ENCODE measurements around the gene SH3BGR.

The SH3BGR gene

DNA sequence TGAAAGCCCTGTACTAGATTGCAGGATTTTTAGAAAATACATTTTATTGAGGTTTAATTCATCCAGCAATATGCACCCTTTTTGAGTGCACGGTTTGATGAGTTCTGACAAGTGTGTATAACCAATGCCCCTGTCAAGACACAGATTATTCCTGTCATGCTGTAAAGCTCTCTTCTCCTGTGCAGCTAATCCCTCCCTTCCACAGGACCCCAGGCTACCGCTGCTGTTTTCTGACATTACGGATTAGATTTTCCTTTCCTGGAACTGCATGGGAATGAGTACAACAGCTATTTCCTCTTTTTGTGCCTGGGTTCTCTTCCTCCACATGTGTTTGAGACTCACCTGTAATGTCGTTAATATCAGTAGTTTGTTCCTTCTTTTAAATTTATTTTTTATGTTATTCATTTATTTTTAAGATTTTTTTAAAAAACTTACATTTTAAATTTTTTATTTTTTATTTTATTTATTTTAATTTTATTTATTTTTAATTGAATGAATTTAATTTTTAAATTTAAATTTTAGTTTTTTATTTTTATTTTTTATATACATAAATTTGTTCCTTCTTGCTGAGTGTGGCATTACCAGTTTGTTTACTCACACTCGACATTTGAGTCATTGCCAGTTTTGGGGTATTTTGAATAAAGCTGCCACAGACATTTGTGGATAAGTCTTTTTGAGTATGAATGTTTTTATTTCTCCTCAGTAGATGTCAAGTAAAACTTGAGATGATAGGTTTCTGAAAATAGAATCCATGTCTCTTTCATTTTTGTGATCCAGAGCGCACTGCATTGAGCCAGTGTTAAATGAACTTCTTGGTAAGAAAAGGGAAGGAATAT is 82.0 kb downstream of the SH3BGR start (continued):
- TF ChIP-seq ISL1 (CRISPR knock-in tag; IDR thresholded peaks at IDR 0.05) = no peak
- TF ChIP-seq, protein P1, sequence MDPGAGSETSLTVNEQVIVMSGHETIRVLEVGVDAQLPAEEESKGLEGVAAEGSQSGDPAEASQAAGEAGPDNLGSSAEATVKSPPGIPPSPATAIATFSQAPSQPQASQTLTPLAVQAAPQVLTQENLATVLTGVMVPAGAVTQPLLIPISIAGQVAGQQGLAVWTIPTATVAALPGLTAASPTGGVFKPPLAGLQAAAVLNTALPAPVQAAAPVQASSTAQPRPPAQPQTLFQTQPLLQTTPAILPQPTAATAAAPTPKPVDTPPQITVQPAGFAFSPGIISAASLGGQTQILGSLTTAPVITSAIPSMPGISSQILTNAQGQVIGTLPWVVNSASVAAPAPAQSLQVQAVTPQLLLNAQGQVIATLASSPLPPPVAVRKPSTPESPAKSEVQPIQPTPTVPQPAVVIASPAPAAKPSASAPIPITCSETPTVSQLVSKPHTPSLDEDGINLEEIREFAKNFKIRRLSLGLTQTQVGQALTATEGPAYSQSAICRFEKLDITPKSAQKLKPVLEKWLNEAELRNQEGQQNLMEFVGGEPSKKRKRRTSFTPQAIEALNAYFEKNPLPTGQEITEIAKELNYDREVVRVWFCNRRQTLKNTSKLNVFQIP (CRISPR knock-in tag; IDR thresholded peaks at IDR 0.05; ENCODE audit: borderline replicate concordance, low read depth) = no peak
- TF ChIP-seq TCF4 (CRISPR knock-in tag; IDR thresholded peaks at IDR 0.05; ENCODE audit: borderline replicate concordance) = no peak

DNA sequence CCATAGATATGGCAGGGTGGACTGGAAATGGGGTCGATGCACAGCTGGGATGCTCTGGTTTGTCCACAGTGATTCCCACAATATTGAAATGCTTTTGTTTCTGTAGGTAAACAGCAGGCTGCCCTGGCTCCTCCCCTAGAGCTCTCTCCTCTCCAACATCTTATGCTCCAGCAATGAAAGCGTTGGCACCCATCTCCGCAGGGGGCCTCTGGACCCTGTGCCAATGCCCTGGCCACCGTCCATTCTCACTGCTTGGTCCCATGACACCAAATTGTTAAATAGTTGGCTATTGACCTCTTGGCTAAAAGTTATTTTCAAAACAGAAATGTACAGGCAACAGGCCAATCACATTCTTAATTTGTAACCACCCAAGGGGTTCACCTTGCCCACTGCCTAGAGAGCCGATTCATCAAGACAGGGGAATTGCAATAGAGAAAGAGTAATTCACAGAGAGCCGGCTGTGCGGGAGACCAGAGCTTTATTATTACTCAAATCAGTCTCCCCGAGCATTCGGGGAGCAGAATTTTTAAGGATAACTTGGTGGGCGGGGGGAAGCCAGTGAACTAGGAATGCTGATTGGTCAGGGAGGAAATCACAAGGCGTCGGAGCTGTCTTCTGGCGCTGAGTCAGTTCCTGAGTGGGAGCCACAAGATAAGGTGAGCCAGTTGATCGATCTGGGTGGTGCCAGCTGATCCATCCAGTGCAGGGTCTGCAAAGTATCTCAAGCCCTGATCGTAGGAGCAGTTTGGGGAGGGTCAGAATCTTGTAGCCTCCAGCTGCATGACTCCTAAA is 84.1 kb downstream of the SH3BGR start:
- no peak for ATAC-seq
- no peak for TF ChIP-seq ZFP30 (CRISPR knock-in tag; IDR thresholded peaks at IDR 0.05)
- TF ChIP-seq ZNF565 (CRISPR knock-in tag; conservative IDR thresholded peaks at IDR 0.05; ENCODE audit: low read depth) = no peak
- no peak for TF ChIP-seq GLIS3 (CRISPR knock-in tag; IDR thresholded peaks at IDR 0.05)

DNA sequence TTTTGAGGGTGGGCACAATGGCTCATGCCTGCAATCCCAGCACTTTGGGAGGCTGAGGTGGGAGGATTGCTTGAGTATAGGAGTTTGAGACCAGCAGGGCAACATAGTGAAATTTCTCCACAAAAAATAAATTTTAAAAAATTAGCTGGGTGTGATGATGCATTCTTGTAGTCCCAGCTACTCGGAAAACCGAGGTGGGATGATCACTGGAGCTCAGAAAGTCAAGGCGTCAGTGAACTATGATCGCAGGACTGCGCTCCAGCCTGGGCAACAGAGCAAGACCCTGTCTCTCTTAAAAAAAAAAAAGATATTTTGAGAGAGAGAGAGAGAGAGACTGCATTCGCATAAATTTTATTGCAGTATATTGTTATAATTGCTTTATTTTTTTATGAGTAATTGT is 85.1 kb downstream of the SH3BGR start:
- TF ChIP-seq, protein P1 (CRISPR knock-in tag; IDR thresholded peaks at IDR 0.05; ENCODE audit: borderline replicate concordance, low read depth) = no peak
- TF ChIP-seq TCF4 (CRISPR knock-in tag; IDR thresholded peaks at IDR 0.05; ENCODE audit: borderline replicate concordance) = no peak
- TF ChIP-seq, protein P2, sequence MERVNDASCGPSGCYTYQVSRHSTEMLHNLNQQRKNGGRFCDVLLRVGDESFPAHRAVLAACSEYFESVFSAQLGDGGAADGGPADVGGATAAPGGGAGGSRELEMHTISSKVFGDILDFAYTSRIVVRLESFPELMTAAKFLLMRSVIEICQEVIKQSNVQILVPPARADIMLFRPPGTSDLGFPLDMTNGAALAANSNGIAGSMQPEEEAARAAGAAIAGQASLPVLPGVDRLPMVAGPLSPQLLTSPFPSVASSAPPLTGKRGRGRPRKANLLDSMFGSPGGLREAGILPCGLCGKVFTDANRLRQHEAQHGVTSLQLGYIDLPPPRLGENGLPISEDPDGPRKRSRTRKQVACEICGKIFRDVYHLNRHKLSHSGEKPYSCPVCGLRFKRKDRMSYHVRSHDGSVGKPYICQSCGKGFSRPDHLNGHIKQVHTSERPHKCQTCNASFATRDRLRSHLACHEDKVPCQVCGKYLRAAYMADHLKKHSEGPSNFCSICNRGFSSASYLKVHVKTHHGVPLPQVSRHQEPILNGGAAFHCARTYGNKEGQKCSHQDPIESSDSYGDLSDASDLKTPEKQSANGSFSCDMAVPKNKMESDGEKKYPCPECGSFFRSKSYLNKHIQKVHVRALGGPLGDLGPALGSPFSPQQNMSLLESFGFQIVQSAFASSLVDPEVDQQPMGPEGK (CRISPR knock-in tag; IDR thresholded peaks at IDR 0.05; ENCODE audit: borderline replicate concordance) = no peak
- no peak for TF ChIP-seq OSR1 (CRISPR knock-in tag; IDR thresholded peaks at IDR 0.05)
- no peak for TF ChIP-seq RARB (CRISPR knock-in tag; IDR thresholded peaks at IDR 0.05)
- no peak for TF ChIP-seq ARNTL (CRISPR knock-in tag; IDR thresholded peaks at IDR 0.05; ENCODE audit: borderline replicate concordance, low read depth)
- TF ChIP-seq, protein P3, sequence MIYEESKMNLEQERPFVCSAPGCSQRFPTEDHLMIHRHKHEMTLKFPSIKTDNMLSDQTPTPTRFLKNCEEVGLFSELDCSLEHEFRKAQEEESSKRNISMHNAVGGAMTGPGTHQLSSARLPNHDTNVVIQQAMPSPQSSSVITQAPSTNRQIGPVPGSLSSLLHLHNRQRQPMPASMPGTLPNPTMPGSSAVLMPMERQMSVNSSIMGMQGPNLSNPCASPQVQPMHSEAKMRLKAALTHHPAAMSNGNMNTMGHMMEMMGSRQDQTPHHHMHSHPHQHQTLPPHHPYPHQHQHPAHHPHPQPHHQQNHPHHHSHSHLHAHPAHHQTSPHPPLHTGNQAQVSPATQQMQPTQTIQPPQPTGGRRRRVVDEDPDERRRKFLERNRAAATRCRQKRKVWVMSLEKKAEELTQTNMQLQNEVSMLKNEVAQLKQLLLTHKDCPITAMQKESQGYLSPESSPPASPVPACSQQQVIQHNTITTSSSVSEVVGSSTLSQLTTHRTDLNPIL (CRISPR knock-in tag; IDR thresholded peaks at IDR 0.05; ENCODE audit: low read depth) = no peak
- TF ChIP-seq ZNF70 (CRISPR knock-in tag; IDR thresholded peaks at IDR 0.05) = no peak
- no peak for TF ChIP-seq CSDC2 (CRISPR knock-in tag; IDR thresholded peaks at IDR 0.05)
- TF ChIP-seq ZNF8 (CRISPR knock-in tag; IDR thresholded peaks at IDR 0.05) = no peak
- no peak for TF ChIP-seq ZNF565 (CRISPR knock-in tag; conservative IDR thresholded peaks at IDR 0.05; ENCODE audit: low read depth)
- no peak for TF ChIP-seq GLIS3 (CRISPR knock-in tag; IDR thresholded peaks at IDR 0.05)
- TF ChIP-seq PPARA (CRISPR knock-in tag; IDR thresholded peaks at IDR 0.05; ENCODE audit: borderline replicate concordance) = no peak
- no peak for TF ChIP-seq BACH2 (CRISPR knock-in tag; IDR thresholded peaks at IDR 0.05; ENCODE audit: borderline replicate concordance)
- TF ChIP-seq SNAI2 (CRISPR knock-in tag; IDR thresholded peaks at IDR 0.05) = no peak
- no peak for TF ChIP-seq ZFP30 (CRISPR knock-in tag; IDR thresholded peaks at IDR 0.05)
- TF ChIP-seq, protein P4, sequence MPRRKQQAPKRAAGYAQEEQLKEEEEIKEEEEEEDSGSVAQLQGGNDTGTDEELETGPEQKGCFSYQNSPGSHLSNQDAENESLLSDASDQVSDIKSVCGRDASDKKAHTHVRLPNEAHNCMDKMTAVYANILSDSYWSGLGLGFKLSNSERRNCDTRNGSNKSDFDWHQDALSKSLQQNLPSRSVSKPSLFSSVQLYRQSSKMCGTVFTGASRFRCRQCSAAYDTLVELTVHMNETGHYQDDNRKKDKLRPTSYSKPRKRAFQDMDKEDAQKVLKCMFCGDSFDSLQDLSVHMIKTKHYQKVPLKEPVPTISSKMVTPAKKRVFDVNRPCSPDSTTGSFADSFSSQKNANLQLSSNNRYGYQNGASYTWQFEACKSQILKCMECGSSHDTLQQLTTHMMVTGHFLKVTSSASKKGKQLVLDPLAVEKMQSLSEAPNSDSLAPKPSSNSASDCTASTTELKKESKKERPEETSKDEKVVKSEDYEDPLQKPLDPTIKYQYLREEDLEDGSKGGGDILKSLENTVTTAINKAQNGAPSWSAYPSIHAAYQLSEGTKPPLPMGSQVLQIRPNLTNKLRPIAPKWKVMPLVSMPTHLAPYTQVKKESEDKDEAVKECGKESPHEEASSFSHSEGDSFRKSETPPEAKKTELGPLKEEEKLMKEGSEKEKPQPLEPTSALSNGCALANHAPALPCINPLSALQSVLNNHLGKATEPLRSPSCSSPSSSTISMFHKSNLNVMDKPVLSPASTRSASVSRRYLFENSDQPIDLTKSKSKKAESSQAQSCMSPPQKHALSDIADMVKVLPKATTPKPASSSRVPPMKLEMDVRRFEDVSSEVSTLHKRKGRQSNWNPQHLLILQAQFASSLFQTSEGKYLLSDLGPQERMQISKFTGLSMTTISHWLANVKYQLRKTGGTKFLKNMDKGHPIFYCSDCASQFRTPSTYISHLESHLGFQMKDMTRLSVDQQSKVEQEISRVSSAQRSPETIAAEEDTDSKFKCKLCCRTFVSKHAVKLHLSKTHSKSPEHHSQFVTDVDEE (CRISPR knock-in tag; IDR thresholded peaks at IDR 0.05) = no peak
- TF ChIP-seq ZFP3 (CRISPR knock-in tag; IDR thresholded peaks at IDR 0.05) = no peak
- TF ChIP-seq ZC3H10 (CRISPR knock-in tag; IDR thresholded peaks at IDR 0.05) = no peak
- ATAC-seq = no peak
